SU-DHL-6 (cell line): ENCODE data around the gene TNS3.

Source experiments
- EZH2phosphoT487 ChIP-seq: fragments of 200-600 bp; sonication (generic), shearing (Covaris generic); conservative IDR thresholded peaks from 2 replicates; pipeline ENCODE4 v1.6.1; 2018; ENCODE audit warnings: mild to moderate bottlenecking, antibody characterized with exemption, low read length, moderate library complexity, mixed read lengths
- TF ChIP-seq, protein P1 (sequence below): fragments of 200-600 bp; sonication (generic); IDR thresholded peaks from one replicate; pipeline ENCODE4 v1.5.1; 2017; ENCODE audit warnings: antibody characterized with exemption, mild to moderate bottlenecking, low read length, moderate library complexity; ENCODE audit not compliant: insufficient read depth, poor library complexity, severe bottlenecking

DNA sequence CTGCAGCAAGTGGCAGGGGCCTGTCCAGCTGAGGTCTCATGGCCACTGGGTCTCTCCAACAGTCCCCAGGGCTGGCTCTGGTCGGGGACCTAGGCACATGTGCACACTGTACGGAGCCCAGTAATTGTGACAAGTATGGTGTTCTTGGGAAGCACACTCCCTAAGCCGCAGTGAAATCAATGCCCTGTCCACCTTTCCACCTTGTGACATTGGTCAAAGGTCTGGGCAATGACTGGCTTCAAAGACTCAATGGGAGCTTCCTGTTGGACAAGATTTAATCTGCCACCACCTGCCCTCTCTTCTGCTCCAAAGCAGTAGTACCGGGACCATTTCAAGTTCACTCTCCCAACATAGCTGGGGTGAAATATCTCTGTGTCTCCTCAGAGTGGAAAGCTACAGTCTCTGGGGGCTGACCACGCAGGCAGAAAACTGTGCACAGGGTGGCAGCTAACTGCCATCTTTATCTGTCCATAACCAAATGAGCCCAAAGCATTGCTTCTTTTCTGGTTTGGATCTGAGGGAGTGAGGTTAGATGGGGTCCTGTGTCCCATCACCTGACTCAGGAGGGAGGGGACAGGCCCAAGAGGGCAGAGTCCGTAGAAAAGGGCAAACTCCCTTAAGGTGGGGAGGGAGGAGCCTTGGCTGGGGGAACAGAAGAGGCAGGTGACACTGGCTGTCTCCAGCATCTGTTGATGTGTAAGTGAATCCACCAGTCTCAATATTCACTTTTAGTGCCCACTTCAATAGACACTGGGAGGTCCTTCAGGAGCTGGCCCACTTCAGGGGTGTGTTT lies 307.7 kb downstream of the TNS3 start:
- TF ChIP-seq, protein P1, sequence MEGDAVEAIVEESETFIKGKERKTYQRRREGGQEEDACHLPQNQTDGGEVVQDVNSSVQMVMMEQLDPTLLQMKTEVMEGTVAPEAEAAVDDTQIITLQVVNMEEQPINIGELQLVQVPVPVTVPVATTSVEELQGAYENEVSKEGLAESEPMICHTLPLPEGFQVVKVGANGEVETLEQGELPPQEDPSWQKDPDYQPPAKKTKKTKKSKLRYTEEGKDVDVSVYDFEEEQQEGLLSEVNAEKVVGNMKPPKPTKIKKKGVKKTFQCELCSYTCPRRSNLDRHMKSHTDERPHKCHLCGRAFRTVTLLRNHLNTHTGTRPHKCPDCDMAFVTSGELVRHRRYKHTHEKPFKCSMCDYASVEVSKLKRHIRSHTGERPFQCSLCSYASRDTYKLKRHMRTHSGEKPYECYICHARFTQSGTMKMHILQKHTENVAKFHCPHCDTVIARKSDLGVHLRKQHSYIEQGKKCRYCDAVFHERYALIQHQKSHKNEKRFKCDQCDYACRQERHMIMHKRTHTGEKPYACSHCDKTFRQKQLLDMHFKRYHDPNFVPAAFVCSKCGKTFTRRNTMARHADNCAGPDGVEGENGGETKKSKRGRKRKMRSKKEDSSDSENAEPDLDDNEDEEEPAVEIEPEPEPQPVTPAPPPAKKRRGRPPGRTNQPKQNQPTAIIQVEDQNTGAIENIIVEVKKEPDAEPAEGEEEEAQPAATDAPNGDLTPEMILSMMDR = no peak
- no peak for TF ChIP-seq EZH2phosphoT487
